Measurements from ENCODE around the gene MEGF6.
A peak's percentile ranks its signal among the peaks of the same experiment; 100 is the strongest.

MEGF6 gene

GRCh38 chr1:3460672-3461131 lies 150.6 kb downstream of the MEGF6 start:
- no peak overlapping the region for H3K4me3 ChIP-seq (ENCODE audit: severe bottlenecking)
- H3K27ac ChIP-seq (ENCODE audit: poor library complexity, severe bottlenecking), result peak overlapping the region; percentile 13
- H3K4me1 ChIP-seq (ENCODE audit: insufficient read depth, poor library complexity, severe bottlenecking), result peaks cover 23% of the 10 kb centered on the region
- no peaks in the 10 kb centered on the region; the same call in 1 of the 2 replicates for H3K36me3 ChIP-seq (ENCODE audit: low read depth)
- TF ChIP-seq CTCF (IDR thresholded peaks at IDR 0.05; ENCODE audit: poor library complexity, severe bottlenecking), result no peak
- H3K9me3 ChIP-seq (ENCODE audit: severe bottlenecking), result no peaks in the 10 kb centered on the region
- no peaks in the 10 kb centered on the region for H3K27me3 ChIP-seq (ENCODE audit: insufficient read depth, poor library complexity, severe bottlenecking)
- ATAC-seq (ENCODE audit: low read depth) (no peak), DNase-seq (ENCODE audit: low spot score) (no peak)

- peaks cover 18% of the 10 kb centered on the region for H3K4me1 ChIP-seq (ENCODE audit: insufficient read depth, poor library complexity, severe bottlenecking)
- H3K36me3 ChIP-seq (ENCODE audit: low read depth), result no peaks in the 10 kb centered on the region; the same call in 1 of the 2 replicates
- H3K9me3 ChIP-seq (ENCODE audit: severe bottlenecking), result no peaks in the 10 kb centered on the region
- no peak overlapping the region for H3K4me3 ChIP-seq (ENCODE audit: severe bottlenecking)
- DNase-seq (ENCODE audit: low spot score) (no peak), ATAC-seq (ENCODE audit: low read depth) (0 out of 3 replicates have a peak, but pooled peaks have one; percentile 15)
- TF ChIP-seq CTCF (IDR thresholded peaks at IDR 0.05; ENCODE audit: poor library complexity, severe bottlenecking), result no peak
- no peaks in the 10 kb centered on the region for H3K27me3 ChIP-seq (ENCODE audit: insufficient read depth, poor library complexity, severe bottlenecking)
- peak overlapping the region; percentile 13 for H3K27ac ChIP-seq (ENCODE audit: poor library complexity, severe bottlenecking)
Observed at GRCh38 chr1:3459940-3460671, 151.2 kb downstream of the MEGF6 start.

GRCh38 chr1:3459051-3459908 lies 152.0 kb downstream of the MEGF6 start:
- no peak for TF ChIP-seq CTCF (IDR thresholded peaks at IDR 0.05; ENCODE audit: poor library complexity, severe bottlenecking)
- Histone ChIP-seq H3K9me3 (ENCODE audit: severe bottlenecking) (no peaks in the 10 kb centered on the region), H3K27ac (ENCODE audit: poor library complexity, severe bottlenecking) (peak overlapping the region; percentile 13), H3K36me3 (ENCODE audit: low read depth) (no peaks in the 10 kb centered on the region; the same call in 1 of the 2 replicates), H3K4me1 (ENCODE audit: insufficient read depth, poor library complexity, severe bottlenecking) (peaks cover 14% of the 10 kb centered on the region), H3K27me3 (ENCODE audit: insufficient read depth, poor library complexity, severe bottlenecking) (no peaks in the 10 kb centered on the region), H3K4me3 (ENCODE audit: severe bottlenecking) (no peak overlapping the region)
- no peak for DNase-seq (ENCODE audit: low spot score)
- no peak for ATAC-seq (ENCODE audit: low read depth)

GRCh38 chr1:3457910-3458883 lies 153.1 kb downstream of the MEGF6 start:
- no peak overlapping the region for H3K27ac ChIP-seq (ENCODE audit: poor library complexity, severe bottlenecking)
- H3K36me3 ChIP-seq (ENCODE audit: low read depth), result no peaks in the 10 kb centered on the region; the same call in 1 of the 2 replicates
- DNase-seq (ENCODE audit: low spot score) (no peak), ATAC-seq (ENCODE audit: low read depth) (no peak)
- no peak for TF ChIP-seq CTCF (IDR thresholded peaks at IDR 0.05; ENCODE audit: poor library complexity, severe bottlenecking)
- H3K27me3 ChIP-seq (ENCODE audit: insufficient read depth, poor library complexity, severe bottlenecking), result no peaks in the 10 kb centered on the region
- H3K9me3 ChIP-seq (ENCODE audit: severe bottlenecking), result no peaks in the 10 kb centered on the region
- peaks cover 23% of the 10 kb centered on the region for H3K4me1 ChIP-seq (ENCODE audit: insufficient read depth, poor library complexity, severe bottlenecking)
- no peak overlapping the region for H3K4me3 ChIP-seq (ENCODE audit: severe bottlenecking)
